ENCODE results near the gene RAB4A. TPM values are rescaled to one million over a fixed set of nuclear protein-coding genes. Genes with fewer than 3 reads are reported as not detected.

Gene RAB4A, protein sequence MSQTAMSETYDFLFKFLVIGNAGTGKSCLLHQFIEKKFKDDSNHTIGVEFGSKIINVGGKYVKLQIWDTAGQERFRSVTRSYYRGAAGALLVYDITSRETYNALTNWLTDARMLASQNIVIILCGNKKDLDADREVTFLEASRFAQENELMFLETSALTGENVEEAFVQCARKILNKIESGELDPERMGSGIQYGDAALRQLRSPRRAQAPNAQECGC
- total RNA-seq: 100 to 1,000 TPM in 1 of 2 donors, 10 to 100 TPM in 1; 91.6 to 100 TPM
- long read RNA-seq, transcript RAB4A-201 (8 exons, 2,966 nt): major isoform, 81 of 107 reads
- long read RNA-seq, partial matches to known transcripts: 15 of 107 reads
- long read RNA-seq, other reads (novel, unspliced or antisense): 5 of 107 reads

DNA sequence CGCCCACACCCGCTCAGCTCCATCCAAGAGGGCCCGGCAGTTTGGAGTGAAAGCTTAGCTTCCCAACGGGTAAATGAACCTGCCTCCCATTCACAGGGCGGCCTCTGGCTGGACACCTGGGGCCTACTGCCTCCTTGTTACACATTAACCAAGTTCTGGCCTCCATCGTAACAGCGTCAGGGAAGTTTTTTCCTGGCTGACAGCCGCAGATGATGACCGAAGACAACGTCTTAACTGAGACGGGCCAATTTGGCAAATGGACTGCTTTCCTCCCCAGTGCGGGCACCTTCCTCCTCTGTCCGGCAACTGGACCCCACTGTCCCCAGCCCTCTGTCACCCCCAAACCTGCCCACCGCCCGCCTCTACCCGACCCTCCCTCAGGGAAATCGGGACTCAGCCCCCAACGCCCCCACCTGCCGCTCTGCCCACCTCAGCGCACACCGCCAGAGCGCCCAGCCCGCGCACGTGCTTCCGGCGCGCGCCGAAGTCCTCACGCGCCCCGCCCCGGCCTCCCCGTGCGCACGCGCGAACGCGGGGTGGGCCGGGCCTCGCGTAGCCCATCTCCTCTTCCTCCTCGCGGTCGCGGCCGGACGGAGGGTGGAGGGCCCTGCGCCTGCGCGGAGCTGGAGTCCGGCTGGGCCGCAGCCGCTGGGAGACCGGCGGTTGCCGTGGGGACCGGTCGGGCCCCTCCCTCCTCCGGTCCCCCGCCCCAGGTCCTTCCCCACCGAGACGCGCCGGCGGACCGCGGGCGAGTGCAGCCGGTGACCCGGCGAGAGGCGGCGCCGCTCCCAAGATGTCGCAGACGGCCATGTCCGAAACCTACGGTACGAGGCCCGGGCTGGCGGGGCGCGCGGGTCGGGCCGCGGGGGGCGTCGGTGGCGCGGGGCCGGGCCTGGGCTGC, at the start of gene RAB4A:
Gene RAB4A, plus strand, starts transcription at position 565 of the 901 bp plus-strand sequence. Its CDS starts 229 bp downstream, at position 794.
- intact Hi-C loops (cut with DNase I): no loop called here
- peak; percentile 98 for ATAC-seq
- peak; percentile 89 for DNase-seq

DNA sequence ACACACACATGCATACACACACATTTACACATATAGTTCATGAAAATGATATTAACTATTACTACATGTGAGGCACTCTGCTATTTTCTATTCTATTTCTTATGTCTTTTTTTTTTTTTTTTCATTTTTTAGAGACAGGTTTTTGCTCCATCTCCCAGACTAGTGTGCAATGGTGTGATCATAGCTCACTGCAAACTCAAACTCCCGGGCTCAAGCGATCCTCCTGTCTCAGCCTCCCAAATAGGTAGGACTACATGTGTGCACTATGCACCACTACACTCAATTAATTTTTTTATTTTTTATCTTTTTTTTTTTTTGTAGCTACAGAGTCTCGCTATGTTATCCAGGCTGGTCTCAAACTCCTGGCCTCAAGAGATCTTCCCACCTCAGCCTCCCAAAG, 48.8 kb upstream of the RAB4A start:
- intact Hi-C loops (cut with DNase I): loop anchor here in 1 of 2 donors (10.0 kb wide), 2 partner anchors 67 to 527 kb away; no protein-coding TSS in a partner anchor
- ATAC-seq: no peak
- DNase-seq: no peak

DNA sequence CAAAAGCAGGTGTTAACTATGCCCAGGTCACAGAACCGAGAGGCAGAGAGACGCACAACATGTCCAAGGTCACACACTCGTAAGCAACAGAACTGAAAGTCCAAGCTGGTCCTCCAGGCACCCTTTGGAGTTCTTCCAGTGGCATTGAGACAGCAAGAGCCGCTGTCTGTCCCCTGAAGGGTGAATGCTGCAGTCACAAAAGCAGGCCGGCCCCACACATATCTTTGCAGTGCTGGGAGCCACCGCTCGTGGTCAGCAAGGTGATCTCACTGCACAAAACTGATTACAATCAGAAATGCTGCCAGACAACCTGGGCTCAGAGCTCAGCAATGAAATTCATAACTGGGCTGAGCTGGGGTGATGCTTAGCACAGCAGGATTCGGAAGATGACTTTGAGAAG, 47.4 kb upstream of the RAB4A start:
- DNase-seq (no peak), ATAC-seq (peak in 1 of 2 donors; percentile 10)
- intact Hi-C loops (cut with DNase I): loop anchor here in 1 of 2 donors (10.0 kb wide), 2 partner anchors 69 to 529 kb away; no protein-coding TSS in a partner anchor

DNA sequence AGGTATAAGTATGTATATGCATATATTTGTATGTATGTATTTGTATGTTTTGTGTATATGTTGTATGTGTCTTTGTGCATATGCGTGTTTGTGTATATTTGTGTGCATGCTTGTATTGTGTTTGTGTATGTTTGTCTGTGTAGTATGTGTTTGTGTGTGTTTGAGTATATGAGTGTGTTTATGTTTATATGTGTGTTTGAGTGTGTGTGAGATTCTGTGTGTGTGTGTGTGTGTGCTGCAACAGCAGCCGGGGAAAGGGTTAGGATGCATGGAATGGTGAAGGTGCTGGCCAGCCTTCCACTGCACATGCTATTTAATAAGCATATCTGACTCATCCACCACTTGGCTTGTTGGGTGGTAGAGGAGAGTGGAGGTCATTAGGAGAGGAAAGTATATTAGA, 46.6 kb upstream of the RAB4A start:
- no peak for DNase-seq
- peak; percentile 40 to 47 for ATAC-seq
- intact Hi-C loops (cut with DNase I): loop anchor here in 1 of 2 donors (10.0 kb wide), 2 partner anchors 70 to 530 kb away; no protein-coding TSS in a partner anchor

DNA sequence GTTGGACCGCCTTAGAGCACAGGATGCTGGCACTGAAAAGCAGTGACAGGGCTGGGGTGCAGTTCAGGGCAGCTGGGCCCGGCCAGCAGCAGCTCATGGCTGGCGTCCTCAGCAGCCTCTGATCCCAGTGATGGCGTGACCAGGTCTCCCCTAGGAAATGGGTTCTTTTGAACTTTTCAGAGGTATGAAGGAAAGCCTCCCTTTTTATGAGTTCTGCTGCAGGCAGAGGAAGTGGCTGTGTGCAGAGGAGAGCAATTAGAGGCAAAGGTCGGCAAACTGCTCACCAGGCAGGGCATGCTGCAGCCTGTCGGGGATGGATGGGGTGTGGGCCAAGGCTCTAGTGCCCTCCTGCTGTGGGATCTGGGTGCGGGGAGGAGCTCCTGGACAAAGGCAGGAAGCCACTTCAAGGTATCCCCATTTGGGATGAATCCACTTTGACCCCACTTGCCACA, 45.6 kb upstream of the RAB4A start:
- intact Hi-C loops (cut with DNase I): loop anchor here (5.0 to 10.0 kb wide), 3 partner anchors 71 to 531 kb away; no protein-coding TSS in a partner anchor
- ATAC-seq (no peak), DNase-seq (no peak)

DNA sequence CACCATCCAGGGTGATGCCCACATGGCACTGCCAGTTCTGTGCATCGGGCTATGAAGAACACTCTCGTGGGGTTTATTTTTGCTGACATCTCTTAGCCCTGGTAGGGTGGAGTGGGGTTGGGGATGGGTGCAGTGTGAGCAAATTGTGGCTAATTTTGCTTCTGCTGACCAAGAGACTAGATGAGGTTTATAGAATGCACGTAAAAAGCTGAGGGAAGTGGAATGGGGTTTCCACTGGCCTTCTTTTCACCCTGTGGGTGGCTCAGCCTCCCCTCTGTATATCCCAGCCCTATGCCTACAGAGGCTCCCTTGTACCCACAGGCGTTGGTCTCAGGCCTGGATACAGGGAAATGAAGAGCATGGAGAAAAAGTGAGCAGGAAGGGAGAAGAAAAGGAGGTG, 44.1 kb upstream of the RAB4A start:
- intact Hi-C loops (cut with DNase I): loop anchor here (5.0 to 10.0 kb wide), 3 partner anchors 72 to 532 kb away; no protein-coding TSS in a partner anchor
- no peak for DNase-seq
- no peak for ATAC-seq

DNA sequence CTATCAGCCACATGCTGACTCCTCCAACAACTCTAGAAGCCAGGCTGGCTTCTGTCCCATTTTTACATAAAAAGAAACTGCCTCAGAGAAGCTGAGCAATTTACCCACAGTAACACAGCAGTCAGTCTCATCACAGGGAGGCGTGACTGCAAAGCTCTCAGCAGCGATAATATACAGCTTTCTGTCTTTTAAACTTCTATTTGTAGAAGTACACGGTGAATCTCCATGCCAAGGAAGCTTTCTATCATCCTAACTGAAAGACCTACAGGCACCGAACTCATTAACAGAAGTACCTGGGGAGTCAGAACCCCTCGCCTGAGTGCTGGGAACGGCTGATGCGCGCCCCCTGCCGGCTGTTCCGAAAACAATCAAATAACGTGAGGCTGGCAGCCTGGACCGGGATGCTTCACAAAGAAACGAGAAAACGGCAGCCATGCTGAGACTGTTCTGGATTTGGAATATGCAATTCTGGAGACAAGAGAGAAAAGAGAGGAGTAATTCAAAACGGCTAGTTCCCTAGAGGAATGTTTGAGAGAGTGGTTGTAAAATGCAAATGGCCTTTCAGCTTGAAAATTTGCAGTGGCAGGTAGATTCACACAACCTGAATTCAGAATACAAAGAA, 43.5 kb upstream of the RAB4A start:
- DNase-seq (peak; percentile 85), ATAC-seq (peak; percentile 29 to 51)
- intact Hi-C loops (cut with DNase I): loop anchor here (5.0 to 10.0 kb wide), 3 partner anchors 73 to 533 kb away; no protein-coding TSS in a partner anchor

DNA sequence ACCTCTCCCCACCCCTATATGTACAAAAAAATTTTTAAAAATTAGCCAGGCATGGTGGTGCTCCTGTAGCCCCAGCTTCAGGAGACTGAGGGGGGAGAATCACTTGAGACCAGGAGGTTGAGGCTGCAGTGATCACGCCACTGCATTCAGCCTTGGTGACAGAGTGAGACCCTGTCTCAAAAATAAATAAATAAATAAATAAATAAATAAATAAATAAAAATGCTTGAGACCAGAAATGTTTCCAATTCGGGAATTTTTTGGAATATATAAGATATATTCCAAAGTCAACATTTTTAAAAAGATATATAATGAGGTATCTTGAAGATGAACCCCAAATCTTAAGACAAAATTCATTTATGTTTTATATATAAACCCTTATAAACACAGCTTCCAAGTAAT, 42.4 kb upstream of the RAB4A start:
- intact Hi-C loops (cut with DNase I): loop anchor here (5.0 to 10.0 kb wide), 3 partner anchors 74 to 534 kb away; no protein-coding TSS in a partner anchor
- no peak for ATAC-seq

DNA sequence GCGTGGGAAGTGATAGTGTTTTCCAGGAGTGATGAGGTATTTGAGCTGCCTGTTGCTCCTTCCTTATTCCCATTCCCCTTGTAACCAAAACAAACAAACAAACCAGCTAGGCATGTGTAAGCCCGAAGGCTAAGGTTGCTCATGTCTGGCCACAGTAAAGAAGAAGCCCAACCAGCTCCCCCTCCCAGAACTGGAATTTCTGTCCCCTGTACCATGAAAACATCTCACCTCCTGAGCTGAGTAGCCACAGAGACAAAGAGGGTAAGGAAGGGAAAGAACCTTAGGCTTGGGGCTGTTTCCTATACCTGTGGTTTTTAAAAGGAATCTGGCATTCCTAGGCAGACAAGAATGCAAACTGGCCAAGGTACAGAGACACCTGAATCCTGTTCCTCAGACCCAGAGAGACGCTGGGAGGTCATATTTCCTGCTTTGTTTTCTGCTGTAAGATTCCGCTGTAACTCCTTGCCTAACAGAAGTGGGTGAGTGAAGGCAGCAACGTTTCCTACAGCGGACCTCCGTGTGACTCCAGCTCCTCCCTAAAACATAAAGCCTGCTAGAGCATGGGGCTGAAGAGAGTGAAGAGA, 41.7 kb upstream of the RAB4A start:
- DNase-seq (no peak), ATAC-seq (peak in 1 of 2 donors; percentile 34)
- intact Hi-C loops (cut with DNase I): loop anchor here (5.0 to 10.0 kb wide), 3 partner anchors 74 to 534 kb away; no protein-coding TSS in a partner anchor

More for the DNA sequence above, 42.4 kb upstream of the RAB4A start:
- no peak for DNase-seq

DNA sequence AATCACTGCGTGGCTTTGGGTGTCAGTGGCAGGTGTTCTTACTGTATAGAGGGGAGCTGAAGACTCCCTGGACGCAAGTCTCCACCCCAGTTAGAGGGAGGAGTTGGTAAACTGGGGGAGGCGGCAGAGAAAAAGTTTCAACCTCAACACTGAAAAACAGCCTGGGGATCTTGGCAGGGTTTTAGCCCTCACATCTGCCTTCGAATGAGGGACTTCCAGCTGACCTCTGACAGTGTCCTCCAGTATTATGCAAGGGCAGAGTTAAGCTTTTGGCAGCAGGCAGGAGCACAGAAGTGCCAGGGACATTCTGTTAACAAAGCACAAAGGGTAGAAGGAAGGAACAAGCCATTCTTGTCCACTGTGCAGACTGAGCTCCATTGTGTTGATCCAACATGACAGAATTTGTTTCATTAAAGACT, 41.2 kb upstream of the RAB4A start:
- intact Hi-C loops (cut with DNase I): loop anchor here (5.0 to 10.0 kb wide), 3 partner anchors 75 to 535 kb away; no protein-coding TSS in a partner anchor
- ATAC-seq (peak; percentile 88 to 93), DNase-seq (peak; percentile 75)

DNA sequence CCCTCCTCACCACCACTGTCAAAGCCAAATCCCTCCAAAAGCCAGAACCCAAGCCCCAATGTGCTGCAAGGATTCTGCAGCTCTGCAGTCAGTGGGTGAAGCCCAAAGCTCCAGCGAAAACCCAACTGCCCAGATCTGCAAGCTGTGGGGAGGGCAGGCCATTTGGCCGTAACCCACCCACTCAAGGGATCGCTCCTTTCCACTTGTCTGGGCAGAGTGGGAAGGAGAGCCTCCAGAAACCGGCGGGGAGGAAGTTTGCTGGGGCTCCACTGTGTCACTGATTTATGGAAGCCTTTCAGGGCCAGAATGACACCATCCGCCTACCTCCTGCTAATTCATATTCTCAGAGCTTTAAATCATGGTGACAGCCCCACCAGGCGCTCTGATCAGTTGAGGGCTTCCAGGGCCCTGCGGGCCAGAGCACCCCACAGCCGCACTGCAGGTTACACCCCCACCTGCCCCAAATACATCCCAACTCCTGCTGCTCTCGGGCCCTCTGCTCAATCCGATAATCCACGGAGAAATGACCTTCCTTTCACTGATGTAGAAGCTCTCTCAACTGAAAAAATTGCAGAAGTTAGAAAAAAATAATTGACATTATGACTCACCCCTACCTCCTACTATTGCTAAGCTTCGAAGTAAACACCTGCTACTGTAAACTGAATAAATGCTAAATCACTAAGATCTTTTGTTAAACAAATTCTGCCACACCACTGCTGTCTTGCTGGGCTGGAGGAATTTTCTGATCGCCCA, 40.6 kb upstream of the RAB4A start:
- intact Hi-C loops (cut with DNase I): no loop called here
- peak in 1 of 2 donors; percentile 8 for ATAC-seq
- peak; percentile 33 for DNase-seq

DNA sequence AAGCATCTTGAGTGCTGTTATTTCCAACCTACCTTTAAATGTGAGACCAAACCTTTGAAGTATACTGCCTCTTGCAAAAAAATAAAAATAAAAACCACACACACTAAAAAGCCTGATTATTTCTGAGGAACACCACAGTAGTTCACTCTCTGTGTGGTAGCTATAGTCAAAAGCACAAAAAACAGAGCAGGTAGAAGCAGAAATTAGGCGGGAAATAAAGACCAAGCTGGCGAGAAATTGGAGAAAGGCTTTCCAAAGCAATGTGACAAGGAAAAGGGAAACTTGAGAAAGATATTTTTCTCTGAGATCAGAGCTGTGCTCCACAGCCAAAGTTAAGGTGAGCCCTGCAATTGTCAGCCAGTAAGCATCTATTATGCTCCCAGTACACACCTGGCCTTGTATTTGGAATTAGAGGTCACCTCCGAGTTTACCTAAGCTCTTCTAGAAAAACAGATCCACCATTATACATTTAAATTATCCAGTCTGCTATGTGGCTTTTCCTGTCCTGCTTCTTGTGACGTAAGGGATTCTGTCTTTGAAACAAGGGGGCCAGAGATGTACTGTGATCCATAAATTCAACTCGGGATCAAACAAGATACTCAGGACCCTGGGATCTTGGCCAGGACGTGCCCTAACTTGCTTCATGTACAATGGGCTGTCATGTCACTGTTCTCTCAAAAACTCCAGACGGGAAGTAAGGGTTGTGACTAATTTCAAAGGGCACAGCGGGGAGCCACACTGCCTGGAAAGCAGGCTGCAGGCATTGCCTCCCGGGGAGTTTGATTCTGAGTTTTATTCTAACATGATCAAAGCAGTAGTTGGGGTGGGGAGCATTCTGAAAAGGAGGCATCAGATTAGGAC, 39.8 kb upstream of the RAB4A start:
- DNase-seq (no peak), ATAC-seq (no peak)
- intact Hi-C loops (cut with DNase I): no loop called here

DNA sequence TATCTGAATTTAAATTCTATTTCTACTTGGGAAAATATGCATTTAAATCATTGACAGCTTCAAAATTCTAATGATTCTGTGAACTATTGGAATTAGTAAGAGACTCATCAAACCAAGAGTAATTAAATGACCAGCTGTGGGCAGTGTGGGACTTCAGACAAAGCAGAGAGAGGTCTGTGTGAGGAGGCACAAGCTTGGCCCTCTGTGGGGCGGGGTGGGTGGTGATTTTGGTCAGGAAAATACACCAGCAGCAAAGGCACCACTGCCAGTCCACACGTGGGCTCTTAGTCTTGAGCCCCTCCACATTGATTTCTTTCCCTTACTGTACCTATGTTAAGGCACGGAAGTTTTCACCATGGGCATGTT, 39.2 kb upstream of the RAB4A start:
- DNase-seq (no peak), ATAC-seq (no peak)
- intact Hi-C loops (cut with DNase I): no loop called here

DNA sequence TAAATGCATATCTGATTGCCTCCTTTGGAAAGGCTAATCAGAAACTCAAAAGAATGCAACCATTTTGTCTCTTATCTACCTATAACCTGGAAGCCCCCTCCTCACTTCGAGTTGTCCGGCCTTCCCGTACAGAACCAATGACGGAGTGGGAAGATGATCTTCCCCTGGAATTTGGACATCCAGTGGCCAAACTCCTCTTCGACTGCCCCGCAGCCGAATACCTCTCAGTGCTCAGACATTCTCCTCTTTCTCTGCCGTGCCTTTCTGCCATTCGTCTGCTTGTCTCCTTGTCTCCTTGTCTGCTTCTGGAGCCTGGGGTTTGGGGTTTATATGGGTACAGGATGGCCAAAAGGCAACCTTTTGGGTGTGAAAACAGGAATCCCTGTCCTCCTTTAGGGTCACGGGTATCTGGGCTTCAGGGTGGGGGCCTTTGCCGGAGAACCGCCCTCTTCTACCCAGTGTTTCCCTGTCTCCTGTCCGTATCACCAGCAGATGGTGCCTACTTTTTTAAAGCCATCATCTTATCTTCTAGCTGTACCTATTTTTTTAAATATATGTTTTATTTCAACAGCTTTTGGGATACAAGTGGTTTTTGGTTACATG, 35.9 kb upstream of the RAB4A start:
- intact Hi-C loops (cut with DNase I): no loop called here
- DNase-seq (no peak), ATAC-seq (no peak)

DNA sequence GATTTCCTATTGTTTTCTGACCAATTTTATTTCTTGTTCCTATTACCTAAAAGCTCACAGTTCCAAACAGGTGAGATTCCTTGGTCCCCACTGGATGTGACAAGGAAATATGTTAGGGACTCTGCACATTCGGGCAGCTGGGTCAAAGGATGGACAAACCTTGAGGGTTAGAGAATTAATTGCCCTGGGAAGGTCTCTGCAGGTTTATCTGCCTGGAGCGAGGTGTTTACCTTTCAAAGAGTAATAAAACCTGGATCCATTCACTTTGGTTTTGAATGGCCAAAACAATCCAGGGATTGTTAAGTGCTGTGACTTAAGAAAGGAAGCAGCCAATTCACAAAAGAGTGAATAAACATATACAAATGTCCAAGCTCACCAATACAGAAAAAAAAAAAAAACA, 33.6 kb upstream of the RAB4A start:
- intact Hi-C loops (cut with DNase I): no loop called here
- DNase-seq: no peak

DNA sequence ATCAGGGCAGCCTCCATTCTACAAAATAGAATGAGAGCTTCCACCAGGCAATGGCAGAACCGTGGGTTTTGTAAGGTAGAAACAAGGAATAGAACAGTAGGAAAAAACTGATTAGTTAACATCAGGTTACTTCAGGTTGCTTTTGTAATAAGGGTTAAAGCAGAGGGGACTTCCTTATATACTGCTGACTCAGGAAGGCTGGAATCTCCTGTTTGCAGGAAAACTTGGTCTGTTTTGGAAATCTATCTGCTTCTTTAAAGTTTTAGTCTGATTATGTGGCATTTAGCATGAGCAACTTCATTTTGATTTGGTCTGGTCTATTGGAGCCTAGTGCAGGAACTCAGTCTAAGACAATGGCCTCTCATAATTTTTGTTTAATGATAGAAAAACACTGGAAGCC, 32.7 kb upstream of the RAB4A start:
- intact Hi-C loops (cut with DNase I): no loop called here
- no peak for ATAC-seq
- no peak for DNase-seq

More for the DNA sequence above, 33.6 kb upstream of the RAB4A start:
- ATAC-seq: no peak
